ENCODE measurements around the gene CDRT4. TPM values are rescaled to one million over a fixed set of nuclear protein-coding genes. Genes with fewer than 3 reads are reported as not detected.

CDRT4 gene
- total and polyA plus RNA-seq, 10 of the 15 experiments (the other 5 are each of a cell fraction or from before 2014, with no cell fraction given), result 0.11 to 1.3 (median 0.51) TPM; not detected in 3

DNA sequence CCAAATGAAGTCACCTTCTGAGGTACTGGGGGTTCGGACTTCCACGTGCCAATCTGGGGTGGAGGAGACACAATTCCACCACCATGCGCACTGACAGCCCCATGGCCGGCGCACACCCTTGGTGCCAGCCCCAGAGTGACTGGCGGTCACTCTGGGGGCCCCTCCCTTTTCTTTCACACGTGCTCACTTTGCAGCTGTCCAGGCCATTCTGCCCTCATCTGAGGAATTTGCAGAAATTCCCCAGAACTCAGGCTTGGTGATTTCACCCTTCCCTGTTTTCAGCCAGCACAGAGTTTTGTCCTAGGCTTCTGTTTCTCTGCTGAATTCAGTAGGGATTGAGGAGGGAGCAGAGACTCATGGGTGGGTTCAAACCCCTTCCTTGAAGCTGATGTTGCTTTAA, 54.8 kb downstream of the CDRT4 start:
- RAD21 ChIA-PET (ENCODE audit: unreplicated experiment), result no interaction called here
- SMC1A ChIA-PET (ENCODE audit: uncharacterized antibody, unreplicated experiment), result interaction anchor here (0.7 kb wide), 1 partner anchor 19 kb away, joined by 3 read pairs; no protein-coding TSS in a partner anchor
- no TSS peak for BruUV-seq (replicated peaks)

DNA sequence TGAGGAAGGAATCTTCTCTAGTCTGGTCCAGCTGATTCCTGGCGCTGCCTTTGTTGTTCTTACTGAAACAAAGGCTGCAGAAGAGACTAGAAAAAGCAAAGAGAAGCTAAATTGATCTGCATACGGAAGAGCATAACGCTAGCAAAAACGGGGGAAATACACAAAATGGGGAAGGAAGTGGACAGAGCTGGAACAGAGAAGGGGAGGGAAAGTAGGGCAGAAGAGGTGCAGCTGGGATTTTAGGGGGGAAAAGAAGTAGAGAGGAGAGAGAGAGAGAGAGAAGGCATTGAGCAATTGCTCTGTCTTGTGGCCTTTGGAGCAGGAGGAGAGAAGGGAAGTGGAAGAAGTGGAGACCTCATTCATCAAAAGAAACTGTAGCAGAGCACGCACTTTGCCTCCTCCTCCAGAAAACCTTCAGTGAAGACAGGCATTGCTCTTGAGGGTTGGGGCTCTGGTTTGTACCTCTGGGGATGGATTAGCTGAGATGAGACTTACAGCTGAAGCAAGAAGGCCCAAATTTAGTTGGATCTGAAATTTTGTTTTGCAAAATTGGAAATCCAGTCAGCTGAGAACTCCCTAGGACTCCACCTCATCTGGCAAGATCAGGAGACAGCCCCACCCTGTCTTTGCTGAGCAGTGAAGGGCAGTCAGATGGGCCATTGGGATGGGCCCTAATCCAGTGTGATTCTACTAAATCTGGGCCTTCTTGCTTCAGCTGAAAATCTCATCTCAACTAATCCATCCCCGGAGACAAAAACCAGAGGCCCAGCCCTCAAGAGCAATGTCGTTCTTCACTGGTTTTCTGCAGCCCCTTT, 55.8 kb downstream of the CDRT4 start:
- Histone ChIP-seq H3K4me2 (ENCODE audit: control insufficient read depth, insufficient read depth) (no peak overlapping the region), H3K36me3 (ENCODE audit: control insufficient read depth in 2 of 2, insufficient read depth in 2 of 2, low read length in 1 of 2) (no peaks in the 10 kb centered on the region), H3K79me2 (ENCODE audit: control insufficient read depth, insufficient read depth, low read length) (no peaks in the 10 kb centered on the region), H3K4me1 (ENCODE audit: control insufficient read depth, insufficient read depth, low read length) (no peaks in the 10 kb centered on the region), H3K9ac (ENCODE audit: control insufficient read depth, insufficient read depth, low read length) (no peak overlapping the region), H3K27ac (ENCODE audit: control insufficient read depth, insufficient read depth) (no peak overlapping the region), H3K27me3 (replicated peaks in 1 of 2; ENCODE audit: control insufficient read depth in 2 of 2, insufficient read depth in 2 of 2, low read length in 1 of 2) (no peaks in the 10 kb centered on the region), H4K20me1 (ENCODE audit: control insufficient read depth, insufficient read depth) (no peaks in the 10 kb centered on the region), H2AFZ (ENCODE audit: control insufficient read depth, low read depth, low read length) (no peak overlapping the region), H3K4me3 (no peak overlapping the region), H3K9me3 (replicated peaks; ENCODE audit: control insufficient read depth, insufficient read depth, low read length) (no peaks in the 10 kb centered on the region)
- BruUV-seq (replicated peaks), result no TSS peak
- FAIRE-seq (no peak), ATAC-seq (no peak), DNase-seq (ENCODE audit: low read depth, low spot score) (no peak)
- in situ Hi-C loops (cut with MboI) (no loop called here), intact Hi-C loops (cut with micrococcal nuclease; ENCODE audit: unreplicated experiment) (no loop called here)
- ChIA-PET POLR2A (no interaction called here), SMC1A (ENCODE audit: uncharacterized antibody, unreplicated experiment) (interaction anchor here (0.6 kb wide), 1 partner anchor 23 kb away, joined by 3 read pairs; no protein-coding TSS in a partner anchor), RAD21 (ENCODE audit: unreplicated experiment) (no interaction called here), CTCF (no interaction called here)
- TF ChIP-seq KLF5 (IDR thresholded peaks at IDR 0.05; ENCODE audit: partially characterized antibody) (no peak), HDAC2 (IDR thresholded peaks at IDR 0.05) (no peak)
- WGBS (ENCODE audit: insufficient coverage, insufficient replicate concordance, low lambda C conversion rate, missing lambda C conversion rate), result 17% methylated on average over 7 of the region's 7 CpGs

More for the DNA sequence above, 54.8 kb downstream of the CDRT4 start:
- Histone ChIP-seq H3K9me3 (replicated peaks; ENCODE audit: control insufficient read depth, insufficient read depth, low read length) (no peaks in the 10 kb centered on the region), H3K79me2 (ENCODE audit: control insufficient read depth, insufficient read depth, low read length) (no peaks in the 10 kb centered on the region), H3K4me3 (no peak overlapping the region), H2AFZ (ENCODE audit: control insufficient read depth, low read depth, low read length) (no peak overlapping the region), H4K20me1 (ENCODE audit: control insufficient read depth, insufficient read depth) (no peaks in the 10 kb centered on the region), H3K27me3 (replicated peaks in 1 of 2; ENCODE audit: control insufficient read depth in 2 of 2, insufficient read depth in 2 of 2, low read length in 1 of 2) (no peaks in the 10 kb centered on the region), H3K4me1 (ENCODE audit: control insufficient read depth, insufficient read depth, low read length) (no peaks in the 10 kb centered on the region), H3K4me2 (ENCODE audit: control insufficient read depth, insufficient read depth) (no peak overlapping the region), H3K9ac (ENCODE audit: control insufficient read depth, insufficient read depth, low read length) (no peak overlapping the region), H3K36me3 (ENCODE audit: control insufficient read depth in 2 of 2, insufficient read depth in 2 of 2, low read length in 1 of 2) (no peaks in the 10 kb centered on the region), H3K27ac (ENCODE audit: control insufficient read depth, insufficient read depth) (no peak overlapping the region)
- no peak for DNase-seq (ENCODE audit: low read depth, low spot score)
- in situ Hi-C loops (cut with MboI), result no loop called here
- ChIA-PET CTCF (no interaction called here), POLR2A (no interaction called here)
- FAIRE-seq, result no peak
- no peak for ATAC-seq
- TF ChIP-seq BHLHE40 (IDR thresholded peaks at IDR 0.05; ENCODE audit: borderline replicate concordance in 1 of 2, low read depth in 2 of 2, low read length in 1 of 2), result no peak
- TF ChIP-seq CBFB (IDR thresholded peaks at IDR 0.05; ENCODE audit: low read depth), result no peak
- TF ChIP-seq HDGF (IDR thresholded peaks at IDR 0.05), result no peak
- no peak for TF ChIP-seq NRF1 (conservative IDR thresholded peaks at IDR 0.05; ENCODE audit: low read depth, low read length)
- WGBS (ENCODE audit: insufficient coverage, insufficient replicate concordance, low lambda C conversion rate, missing lambda C conversion rate), result 39% methylated on average over 7 of the region's 7 CpGs
- intact Hi-C loops (cut with micrococcal nuclease; ENCODE audit: unreplicated experiment), result no loop called here
